B cell (primary cell): ENCODE measurements around the gene TMF1. TPM values are rescaled to one million over a fixed set of nuclear protein-coding genes. Genes with fewer than 3 reads are reported as not detected.

Source experiments
- ATAC-seq: fragments of 200-7000 bp; cut with Tn5 transposase; one replicate; pipeline ENCODE4 v1.10.0; 2021; ENCODE audit warnings: low read depth, mild to moderate bottlenecking, moderate number of reproducible peaks, moderate library complexity
- CTCF ChIA-PET: fragments of 350-600 bp; sonication (Branson Sonifier 250); formaldehyde crosslinking; loops from one replicate; lab custom pipeline; 2021; ENCODE audit warnings: antibody characterized with exemption, inconsistent platforms; lab: Charles Lee
- POLR2A ChIA-PET: fragments of 350-600 bp; sonication (Branson Sonifier 250); formaldehyde crosslinking; loops from one replicate; lab custom pipeline; 2021; ENCODE audit warnings: antibody characterized with exemption; lab: Charles Lee
- DNase-seq: peaks from one replicate; pipeline ENCODE4 v3.0.0; 2013
- H2AFZ ChIP-seq: 2 replicates; pipeline ENCODE4 v1.6.1; 2012; ENCODE audit warnings: mild to moderate bottlenecking, low read depth, low read length; ENCODE audit not compliant: insufficient read depth, poor library complexity, severe bottlenecking
- H3K27ac ChIP-seq, 2 donors: 1 replicate in 1 of 2; 2 replicates in 1 of 2; pipeline ENCODE4 v1.5.1; 2012 to 2013; ENCODE audit warnings: low read length in 2 of 2, mild to moderate bottlenecking in 2 of 2, moderate library complexity in 1 of 2
- H3K27me3 ChIP-seq, 4 experiments: fragments of 200-600 bp in 1 of 4; sonication (generic) in 1 of 4; replicated peaks in 1 of 4; 1 replicate in 2 of 4; 2 replicates in 2 of 4; pipeline versions ENCODE4 v1.6.1 to v1.7.0; 2013 to 2016; ENCODE audit warnings: low read length in 3 of 4, mild to moderate bottlenecking in 2 of 4, mixed read lengths in 1 of 4, moderate library complexity in 1 of 4; ENCODE audit not compliant: insufficient read depth in 4 of 4, control insufficient read depth in 3 of 4; ENCODE audit errors: control extremely low read depth in 1 of 4
- H3K36me3 ChIP-seq, 2 experiments: replicated peaks in 1 of 2; 1 replicate in 1 of 2; 2 replicates in 1 of 2; pipeline versions ENCODE4 v1.6.1 to v1.7.1; 2013; ENCODE audit warnings: low read length in 1 of 2; ENCODE audit not compliant: insufficient read depth in 2 of 2, control insufficient read depth in 1 of 2; ENCODE audit errors: control extremely low read depth in 1 of 2, extremely low read depth in 1 of 2
- H3K4me1 ChIP-seq, 2 donors: fragments of 200-600 bp in 1 of 2; sonication (generic) in 1 of 2; 1 replicate in 1 of 2; 2 replicates in 1 of 2; pipeline versions ENCODE4 v1.5.1 to v1.6.1; 2013 to 2017; ENCODE audit warnings: low read length in 2 of 2; ENCODE audit not compliant: control insufficient read depth in 2 of 2, insufficient read depth in 2 of 2
- H3K4me2 ChIP-seq: replicated peaks from 2 replicates; pipeline ENCODE3; 2012; ENCODE audit warnings: mild to moderate bottlenecking, low read depth, low read length; ENCODE audit not compliant: poor library complexity, severe bottlenecking
- H3K4me3 ChIP-seq, 5 experiments: fragments of 200-600 bp in 1 of 5; sonication (generic) in 1 of 5; 1 replicate in 3 of 5; 2 replicates in 2 of 5; pipeline versions ENCODE4 v1.5.1 to v1.7.0; 2011 to 2016; ENCODE audit warnings: low read length in 4 of 5, mild to moderate bottlenecking in 4 of 5, low read depth in 2 of 5, control low read depth in 1 of 5, moderate library complexity in 1 of 5; ENCODE audit not compliant: insufficient read depth in 1 of 5; ENCODE audit errors: control extremely low read depth in 1 of 5, extremely low read depth in 1 of 5
- H3K79me2 ChIP-seq: fragments of 200-600 bp; sonication (generic); one replicate; pipeline ENCODE4 v1.6.0; 2016; ENCODE audit warnings: low read length; ENCODE audit not compliant: control insufficient read depth, insufficient read depth
- H3K9ac ChIP-seq: fragments of 200-600 bp; sonication (generic); 2 replicates; pipeline ENCODE4 v1.6.1; 2017; ENCODE audit warnings: mild to moderate bottlenecking, low read length, moderate library complexity
- H3K9me3 ChIP-seq, 3 donors: one replicate each; pipeline versions ENCODE4 v1.6.1 to v1.7.1; 2013; ENCODE audit warnings: low read length in 2 of 3; ENCODE audit not compliant: control insufficient read depth in 2 of 3, insufficient read depth in 1 of 3; ENCODE audit errors: control extremely low read depth in 1 of 3
- H4K20me1 ChIP-seq: 2 replicates; pipeline ENCODE4 v1.6.0; 2012; ENCODE audit warnings: mild to moderate bottlenecking, low read length; ENCODE audit not compliant: insufficient read depth, control insufficient read depth, poor library complexity, severe bottlenecking
- H3K27ac Mint-ChIP-seq: one replicate; pipeline ENCODE4 v1.8.0; 2021; ENCODE audit warnings: mixed read lengths
- H3K27me3 Mint-ChIP-seq: one replicate; pipeline ENCODE4 v1.8.0; 2021; ENCODE audit warnings: mixed read lengths
- H3K4me1 Mint-ChIP-seq: one replicate; pipeline ENCODE4 v1.8.0; 2021; ENCODE audit warnings: mixed read lengths
- H3K4me3 Mint-ChIP-seq: one replicate; pipeline ENCODE4 v1.8.0; 2021; ENCODE audit warnings: mixed read lengths
- H3K9me3 Mint-ChIP-seq: one replicate; pipeline ENCODE4 v1.8.0; 2022; ENCODE audit warnings: mixed read lengths; ENCODE audit not compliant: insufficient read depth
- CTCF ChIP-seq: fragments of 200-600 bp; IDR thresholded peaks from one replicate; pipeline ENCODE4 v1.8.0; 2022; ENCODE audit warnings: antibody characterized with exemption, mild to moderate bottlenecking
- EZH2 ChIP-seq: IDR thresholded peaks from 2 replicates; pipeline ENCODE4 v1.6.1; 2012; ENCODE audit warnings: borderline replicate concordance, low read depth, mild to moderate bottlenecking, moderate library complexity, low read length; ENCODE audit not compliant: insufficient read depth, poor library complexity, severe bottlenecking
- WGBS: methylation state at CpG from one replicate; pipeline ENCODE4 v1.1.5; 2013; ENCODE audit warnings: missing lambda C conversion rate; ENCODE audit not compliant: insufficient coverage; 5-methylcytosine and 5-hydroxymethylcytosine counted together
- intact Hi-C: fragments of 100-400 bp; cut with micrococcal nuclease; formaldehyde crosslinking; loops from one replicate; pipeline ENCODE4 v1.10.0; 2022
- polyA plus RNA-seq: library from polyadenylated mRNA; depleted of rRNA; stranded (reverse); fragments of >200 nt; gene quantifications from 2 replicates; pipeline ENCODE4 v1.2.3, GENCODE V29; 2012
- total RNA-seq, 2 donors: library from RNA; stranded (reverse); fragments of 120-200 nt in 1 of 2; gene quantifications; 1 replicate in 1 of 2; 2 replicates in 1 of 2; pipeline versions ENCODE4 v1.2.3 to v1.2.4, GENCODE V29; 2013 to 2022

The TMF1 gene
- total and polyA plus RNA-seq, 2 donors (not counting 1 experiment from before 2014, with no cell fraction given): 6.8 to 65.1 TPM

- peak overlapping the region; percentile 64 to 87 for H3K27ac ChIP-seq
- H3K4me1 ChIP-seq: peaks cover 20 to 22% of the 10 kb centered on the region in 2 donors
- H3K4me2 ChIP-seq: peak overlapping the region; percentile 63
- H3K79me2 ChIP-seq: peaks cover 3% of the 10 kb centered on the region
- no peak for ATAC-seq
- no peak overlapping the region for H3K4me3 ChIP-seq
- Mint-ChIP-seq H3K27me3 (no peaks in the 10 kb centered on the region), H3K4me1 (peaks cover 30% of the 10 kb centered on the region), H3K27ac (peak overlapping the region; percentile 91), H3K9me3 (no peaks in the 10 kb centered on the region), H3K4me3 (peak overlapping the region; percentile 63)
- POLR2A ChIA-PET: interaction anchor here (0.9 to 1.3 kb wide), 4 partner anchors 16 to 25 kb away, joined by 3 to 5 read pairs (median 3); partner anchors contain the start of gene UBA3
- H3K36me3 ChIP-seq: peaks cover 11 to 58% of the 10 kb centered on the region in 2 experiments
- intact Hi-C loops: no loop called here
- no CpG with 5 or more reads among the region's 2 CpGs for WGBS
- H3K27me3 ChIP-seq: no peaks in the 10 kb centered on the region
- H2AFZ ChIP-seq: peak overlapping the region; percentile 68
- CTCF ChIA-PET: interaction anchor here (1.2 to 2.1 kb wide), 3 partner anchors 22 to 27 kb away, joined by 4 to 6 read pairs (median 4); partner anchors contain the start of gene ARL6IP5
- H3K9me3 ChIP-seq: no peaks in the 10 kb centered on the region
- H4K20me1 ChIP-seq: no peaks in the 10 kb centered on the region
- no peak for DNase-seq
- peak overlapping the region; percentile 45 for H3K9ac ChIP-seq
- TF ChIP-seq CTCF: no peak
- no peak for TF ChIP-seq EZH2
Observed at GRCh38 chr3:69058947-69059224, 6.8 kb upstream of the TMF1 start.

- H2AFZ ChIP-seq: peak overlapping the region; percentile 68
- DNase-seq (peak; percentile 77), ATAC-seq (peak; percentile 99)
- Mint-ChIP-seq H3K27me3 (no peaks in the 10 kb centered on the region), H3K4me1 (peaks cover 30% of the 10 kb centered on the region), H3K27ac (peak overlapping the region; percentile 91), H3K4me3 (peak overlapping the region; percentile 63), H3K9me3 (no peaks in the 10 kb centered on the region)
- H4K20me1 ChIP-seq: no peaks in the 10 kb centered on the region
- H3K27ac ChIP-seq: peak overlapping the region; percentile 64 to 87
- no peak for TF ChIP-seq EZH2
- no peak for TF ChIP-seq CTCF
- peaks cover 9 to 53% of the 10 kb centered on the region in 2 experiments for H3K36me3 ChIP-seq
- peak overlapping the region in 1 of 5 experiments; percentile 38 for H3K4me3 ChIP-seq
- H3K4me2 ChIP-seq: peak overlapping the region; percentile 63
- WGBS: 0% methylated on average over 2 of the region's 3 CpGs
- no peaks in the 10 kb centered on the region for H3K27me3 ChIP-seq
- ChIA-PET POLR2A (interaction anchor here (0.6 to 1.4 kb wide), 6 partner anchors 17 to 44 kb away, joined by 3 to 5 read pairs (median 3); partner anchors contain the start of gene UBA3), CTCF (interaction anchor here (1.2 to 2.1 kb wide), 3 partner anchors 23 to 28 kb away, joined by 4 to 6 read pairs (median 4); partner anchors contain the start of gene ARL6IP5)
- peak overlapping the region; percentile 45 for H3K9ac ChIP-seq
- no peaks in the 10 kb centered on the region for H3K9me3 ChIP-seq
- peaks cover 20 to 22% of the 10 kb centered on the region in 2 donors for H3K4me1 ChIP-seq
- peaks cover 7% of the 10 kb centered on the region for H3K79me2 ChIP-seq
- intact Hi-C loops: no loop called here
Observed at GRCh38 chr3:69058180-69058946, 6.2 kb upstream of the TMF1 start.
